ENCODE results near the gene G6PC3.

The G6PC3 gene

DNA sequence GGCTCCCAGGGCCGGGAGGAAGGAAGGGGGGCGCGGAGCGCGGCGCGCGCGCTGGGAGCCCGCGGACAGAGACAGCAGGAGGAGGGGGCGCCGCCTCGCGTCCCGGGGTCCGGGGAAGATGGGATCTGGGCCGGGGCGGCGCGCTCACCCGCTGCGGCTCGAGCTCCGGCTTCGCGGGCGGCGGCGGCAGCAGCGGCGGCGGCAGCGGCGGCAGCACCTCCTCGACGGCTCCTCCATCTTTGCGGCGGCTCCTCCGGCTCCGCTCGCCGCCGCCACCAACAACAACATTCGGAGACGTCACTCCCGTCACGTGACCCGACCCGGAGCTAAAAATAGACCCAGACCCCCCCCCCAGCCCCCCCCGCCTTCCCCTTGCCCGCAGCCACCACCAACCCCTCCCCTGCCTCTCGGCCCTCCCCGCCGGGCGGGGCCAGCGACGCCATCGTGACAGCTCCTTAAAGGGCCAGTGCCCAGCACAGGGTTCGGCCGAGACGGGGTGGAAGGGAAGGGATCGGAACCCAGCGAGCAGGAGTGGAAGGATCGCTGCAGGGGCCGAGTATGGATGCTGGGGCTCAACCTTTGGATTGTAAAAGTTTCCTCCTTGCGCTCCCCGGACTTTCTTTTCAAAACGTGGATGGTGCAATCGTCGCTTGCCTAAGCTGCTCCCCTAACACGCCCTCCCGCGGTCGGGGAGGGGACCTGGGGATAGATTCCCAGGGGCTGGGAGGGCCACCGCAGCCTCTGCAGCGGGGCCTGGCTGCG, 53.0 kb downstream of the G6PC3 start, which contains the start of gene HDAC5:
HDAC5 (minus strand) TSS at position 286 of the 762 bp plus-strand sequence. CDS start 6,126 bp downstream, outside the sequence.
- DNase-seq (ENCODE audit: low read depth in 2 of 2), result peak; percentile 89 to 94

DNA sequence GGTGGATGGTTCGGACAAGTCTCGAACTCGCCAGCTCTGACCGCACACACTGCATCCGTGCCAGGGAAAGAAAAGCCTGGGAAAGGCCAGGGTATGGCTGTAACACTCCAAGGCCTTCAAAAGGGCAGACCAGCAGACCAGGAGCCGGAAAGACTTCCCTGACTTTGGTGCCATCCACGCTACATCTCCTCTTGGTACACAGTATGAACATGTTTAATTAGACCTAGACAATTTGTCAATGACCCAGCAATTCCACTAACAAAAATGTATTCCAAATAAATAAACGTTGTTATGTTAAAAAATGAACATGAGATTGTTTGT, 53.5 kb downstream of the G6PC3 start:
- DNase-seq (ENCODE audit: low read depth in 2 of 2), result no peak

Data from stimulated activated CD8-positive, alpha-beta memory T cell treated with anti-CD3 and anti-CD28 coated beads, Interleukin-7, amount 100 ng/mL, for 1 hour (primary cell).